Liver (tissue), 9 donors: ENCODE results near the gene ASB2. TPM values are rescaled to one million over a fixed set of nuclear protein-coding genes. Genes with fewer than 3 reads are reported as not detected.

Source experiments
- DNase-seq: peaks from one replicate; pipeline ENCODE4 v3.0.0-alpha.2; 2017; ENCODE audit warnings: low spot score
- H3K27ac ChIP-seq, 2 donors: one replicate each; pipeline ENCODE4 v1.7.0; 2013; ENCODE audit warnings: inconsistent platforms in 2 of 2, low read length in 2 of 2, control low read depth in 1 of 2, low read depth in 1 of 2, mild to moderate bottlenecking in 1 of 2
- H3K27me3 ChIP-seq, 4 donors: one replicate each; pipeline versions ENCODE4 v1.6.1 to v1.7.0; 2013; ENCODE audit warnings: low read length in 3 of 4, inconsistent platforms in 1 of 4, mild to moderate bottlenecking in 1 of 4, moderate library complexity in 1 of 4; ENCODE audit not compliant: control insufficient read depth in 4 of 4, insufficient read depth in 4 of 4
- H3K36me3 ChIP-seq, 4 donors: one replicate each; pipeline versions ENCODE4 v1.6.1 to v1.7.0; 2013; ENCODE audit warnings: low read length in 3 of 4, mild to moderate bottlenecking in 3 of 4, low read depth in 1 of 4, moderate library complexity in 1 of 4; ENCODE audit not compliant: control insufficient read depth in 4 of 4, insufficient read depth in 3 of 4
- H3K4me1 ChIP-seq, 4 donors: one replicate each; pipeline versions ENCODE4 v1.6.1 to v1.7.0; 2013; ENCODE audit warnings: low read length in 3 of 4, mild to moderate bottlenecking in 3 of 4, moderate library complexity in 1 of 4; ENCODE audit not compliant: control insufficient read depth in 4 of 4, insufficient read depth in 4 of 4
- H3K4me3 ChIP-seq, 3 donors: one replicate each; pipeline versions ENCODE4 v1.6.1 to v1.7.0; 2013; ENCODE audit warnings: low read length in 3 of 3, control low read depth in 1 of 3, low read depth in 1 of 3, mild to moderate bottlenecking in 1 of 3
- H3K9ac ChIP-seq, 2 donors: one replicate each; pipeline ENCODE4 v1.7.0; 2013; ENCODE audit warnings: low read length in 2 of 2, mild to moderate bottlenecking in 2 of 2, moderate library complexity in 2 of 2, control low read depth in 1 of 2, low read depth in 1 of 2
- H3K9me3 ChIP-seq, 4 donors: one replicate each; pipeline versions ENCODE4 v1.6.1 to v1.7.0; 2013; ENCODE audit warnings: low read length in 3 of 4; ENCODE audit not compliant: control insufficient read depth in 4 of 4
- ATF3 ChIP-seq: IDR thresholded peaks from 2 replicates; pipeline ENCODE4 v1.6.1; 2016; ENCODE audit warnings: antibody characterized with exemption
- CTCF ChIP-seq: fragments of 150-350 bp; IDR thresholded peaks from 2 replicates; pipeline ENCODE4 v1.5.1; 2017; ENCODE audit warnings: improper control_type of control experiment, low read depth, low read length; ENCODE audit not compliant: missing input control
- EGR1 ChIP-seq, 2 donors: IDR thresholded peaks; 2 replicates each; pipeline ENCODE4 v1.6.1; 2016 to 2018; ENCODE audit warnings: antibody characterized with exemption in 2 of 2, low read depth in 2 of 2
- FOXA1 ChIP-seq: IDR thresholded peaks from 2 replicates; pipeline ENCODE4 v1.6.1; 2016; ENCODE audit warnings: antibody characterized with exemption
- FOXA2 ChIP-seq: IDR thresholded peaks from 2 replicates; pipeline ENCODE4 v1.6.1; 2016; ENCODE audit warnings: antibody characterized with exemption
- GABPA ChIP-seq, 2 donors: IDR thresholded peaks in 1 of 2; conservative IDR thresholded peaks in 1 of 2; 2 replicates each; pipeline ENCODE4 v1.6.1; 2016; ENCODE audit warnings: antibody characterized with exemption in 2 of 2, mild to moderate bottlenecking in 1 of 2, moderate library complexity in 1 of 2
- HNF4A ChIP-seq, 2 donors: conservative IDR thresholded peaks; 2 replicates each; pipeline ENCODE4 v1.6.1; 2016; ENCODE audit warnings: antibody characterized with exemption in 2 of 2, mild to moderate bottlenecking in 2 of 2
- HNF4G ChIP-seq: IDR thresholded peaks from 2 replicates; pipeline ENCODE4 v1.6.1; 2016; ENCODE audit warnings: antibody characterized with exemption
- JUND ChIP-seq, 2 donors: IDR thresholded peaks; 2 replicates each; pipeline ENCODE4 v1.6.1; 2016; ENCODE audit warnings: antibody characterized with exemption in 2 of 2
- MAX ChIP-seq: IDR thresholded peaks from 2 replicates; pipeline ENCODE4 v1.6.1; 2016; ENCODE audit warnings: antibody characterized with exemption
- NR2F2 ChIP-seq: IDR thresholded peaks from 2 replicates; pipeline ENCODE4 v1.6.1; 2016; ENCODE audit warnings: antibody characterized with exemption
- RAD21 ChIP-seq, 2 donors: IDR thresholded peaks; 2 replicates each; pipeline ENCODE4 v1.6.1; 2016; ENCODE audit warnings: antibody characterized with exemption in 2 of 2, mild to moderate bottlenecking in 2 of 2
- REST ChIP-seq: IDR thresholded peaks from 2 replicates; pipeline ENCODE4 v1.6.1; 2016; ENCODE audit warnings: antibody characterized with exemption, mild to moderate bottlenecking
- RXRA ChIP-seq, 2 donors: IDR thresholded peaks; 2 replicates each; pipeline ENCODE4 v1.6.1; 2017 to 2018; ENCODE audit warnings: antibody characterized with exemption in 2 of 2, mild to moderate bottlenecking in 1 of 2
- SP1 ChIP-seq: IDR thresholded peaks from 2 replicates; pipeline ENCODE4 v1.6.1; 2018; ENCODE audit warnings: antibody characterized with exemption, mild to moderate bottlenecking
- TAF1 ChIP-seq: conservative IDR thresholded peaks from 2 replicates; pipeline ENCODE4 v1.6.1; 2016; ENCODE audit warnings: antibody characterized with exemption, mild to moderate bottlenecking
- YY1 ChIP-seq: IDR thresholded peaks from 2 replicates; pipeline ENCODE4 v1.6.1; 2016; ENCODE audit warnings: antibody characterized with exemption, mild to moderate bottlenecking
- ZBTB33 ChIP-seq: IDR thresholded peaks from 2 replicates; pipeline ENCODE4 v1.6.1; 2016; ENCODE audit warnings: antibody characterized with exemption
- WGBS: extraction: QIAGEN DNeasy Blood & Tissue Kit; methylation state at CpG from one replicate; pipeline ENCODE4 v1.1.7; 2013; 5-methylcytosine and 5-hydroxymethylcytosine counted together
- polyA plus RNA-seq, 2 donors: library from polyadenylated mRNA; stranded (reverse) in 1 of 2; unstranded in 1 of 2; fragments of 200-250 nt in 1 of 2; fragments of >200 nt in 1 of 2; fragmentation: Nextera tagmentation in 1 of 2; extraction: Ambion mirVana in 1 of 2; gene quantifications; one replicate each; pipeline versions ENCODE4 v1.2.1 to v1.2.3, GENCODE V29; 2013 to 2015
- total RNA-seq, 2 donors: library from RNA; depleted of rRNA; stranded (reverse); fragments of >200 nt; gene quantifications; one replicate each; pipeline ENCODE4 v1.2.3, GENCODE V29; 2014
- donor health status: healthy.
- donor health status: healthy.
- donor health status: healthy.
- donor health status: healthy.
- donor health status: healthy.

The ASB2 gene
- total and polyA plus RNA-seq, 4 donors: 0.18 to 0.56 (median 0.38) TPM

- Histone ChIP-seq H3K4me3 (peak overlapping the region in 2 of 3 donors; percentile 2 to 47), H3K36me3 (no peaks in the 10 kb centered on the region), H3K27me3 (no peaks in the 10 kb centered on the region), H3K27ac (no peak overlapping the region), H3K9me3 (no peaks in the 10 kb centered on the region), H3K4me1 (peaks cover 0 to 8% (median 2%) of the 10 kb centered on the region in 4 donors), H3K9ac (no peak overlapping the region)
- no peak for DNase-seq
- TF ChIP-seq ZBTB33 (no peak), RXRA (IDR thresholded peaks at IDR 0.05) (no peak), RAD21 (IDR thresholded peaks at IDR 0.05) (peak; percentile 39 to 58)
- 42% methylated on average over 9 of the region's 9 CpGs for WGBS
Observed at GRCh38 chr14:93970585-93970964, 5.8 kb downstream of the ASB2 start.

- H3K27me3 ChIP-seq: no peaks in the 10 kb centered on the region
- no peak overlapping the region for H3K27ac ChIP-seq
- H3K9me3 ChIP-seq: no peaks in the 10 kb centered on the region
- TF ChIP-seq REST: no peak
- TF ChIP-seq RXRA (IDR thresholded peaks at IDR 0.05): no peak
- TF ChIP-seq EGR1 (IDR thresholded peaks at IDR 0.05; ENCODE audit: low read depth in 2 of 2): no peak
- TF ChIP-seq SP1: no peak
- no peak for TF ChIP-seq YY1
- no peak for TF ChIP-seq FOXA1
- TF ChIP-seq ATF3: no peak
- TF ChIP-seq CTCF: no peak
- TF ChIP-seq HNF4A (conservative IDR thresholded peaks at IDR 0.05): no peak
- TF ChIP-seq JUND (IDR thresholded peaks at IDR 0.05): no peak
- TF ChIP-seq RAD21 (IDR thresholded peaks at IDR 0.05): no peak
- no peak for TF ChIP-seq FOXA2
- no peak for TF ChIP-seq TAF1
- TF ChIP-seq MAX: no peak
- TF ChIP-seq HNF4G: no peak
- TF ChIP-seq NR2F2: no peak
- TF ChIP-seq GABPA (IDR thresholded peaks at IDR 0.05 in 1 of 2, conservative IDR thresholded peaks at IDR 0.05 in 1 of 2): no peak
- TF ChIP-seq ZBTB33: no peak
- no peak overlapping the region for H3K4me3 ChIP-seq
- H3K9ac ChIP-seq: no peak overlapping the region
- WGBS: 79% methylated on average over 12 of the region's 12 CpGs
- peaks cover 0 to 8% (median 2%) of the 10 kb centered on the region in 4 donors for H3K4me1 ChIP-seq
- no peak for DNase-seq
- H3K36me3 ChIP-seq: no peaks in the 10 kb centered on the region
Observed at GRCh38 chr14:93969082-93969828, 7.1 kb downstream of the ASB2 start.
